HG03196 (cell line): ENCODE results near the gene AFDN.
"Not testable (repeated sequence)": the region's sequence is repeated elsewhere in the genome, so short reads cannot be mapped to it uniquely, and the experiment has no call there.

Experiments used
- ATAC-seq: cut with Tn5 transposase; IDR thresholded peaks from one replicate; pipeline ENCODE4 v1.9.1; 2021; ENCODE audit not compliant: unreplicated experiment

Gene AFDN

GRCh38 chr6:167973148-167973885, 146.6 kb downstream of the AFDN start:
- no peak for ATAC-seq

GRCh38 chr6:167974640-167975344, 148.1 kb downstream of the AFDN start:
- ATAC-seq = no peak

GRCh38 chr6:167975458-167975857, 148.7 kb downstream of the AFDN start:
- no peak for ATAC-seq

GRCh38 chr6:167976116-167976657, 149.5 kb downstream of the AFDN start:
- ATAC-seq = not testable (repeated sequence)

- ATAC-seq = no peak
Measured at GRCh38 chr6:167976708-167977107, 150.0 kb downstream of the AFDN start.

- no peak for ATAC-seq
Measured at GRCh38 chr6:167977717-167978467, 151.2 kb downstream of the AFDN start.

- ATAC-seq = no peak
Measured at GRCh38 chr6:167978607-167979006, 151.9 kb downstream of the AFDN start.

GRCh38 chr6:167979436-167980139, 152.9 kb downstream of the AFDN start:
- no peak for ATAC-seq

- no peak for ATAC-seq
Measured at GRCh38 chr6:167980911-167981580, 154.3 kb downstream of the AFDN start.

GRCh38 chr6:167981916-167982462, 155.3 kb downstream of the AFDN start:
- no peak for ATAC-seq

- no peak for ATAC-seq
Measured at GRCh38 chr6:167984144-167984719, 157.5 kb downstream of the AFDN start.

- ATAC-seq = no peak
Measured at GRCh38 chr6:167984876-167985604, 158.3 kb downstream of the AFDN start.

- ATAC-seq = no peak
Measured at GRCh38 chr6:167985911-167986595, 159.3 kb downstream of the AFDN start.

- no peak for ATAC-seq
Measured at GRCh38 chr6:167987396-167988153, 160.9 kb downstream of the AFDN start.

GRCh38 chr6:167988154-167988495, 161.4 kb downstream of the AFDN start:
- no peak for ATAC-seq

GRCh38 chr6:167988945-167989841, 162.5 kb downstream of the AFDN start:
- ATAC-seq = no peak
